ENCODE measurements around the gene N4BP2.

The N4BP2 gene

GRCh38 chr4:40164459-40164858 is 107.8 kb downstream of the N4BP2 start:
- DNase-seq: no peak

DNA sequence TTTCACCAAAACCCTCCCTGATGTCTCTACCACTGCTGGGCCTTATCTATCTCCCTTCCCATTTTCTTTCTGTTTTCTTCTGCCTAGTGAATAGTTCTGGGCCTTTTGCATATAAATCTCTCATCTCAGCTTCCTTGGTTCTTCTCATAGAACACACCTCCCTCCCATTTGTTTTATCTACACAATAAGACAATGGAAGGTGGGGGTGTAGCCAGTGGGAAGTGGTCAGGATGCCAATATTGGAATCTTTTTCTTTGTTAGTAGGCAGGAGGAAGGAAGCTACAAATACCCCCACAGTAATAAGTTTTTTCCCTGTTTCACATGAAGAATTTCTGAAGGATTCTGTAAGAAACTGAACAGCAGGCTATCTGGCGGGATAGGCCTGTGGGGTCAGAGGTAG is 109.3 kb downstream of the N4BP2 start:
- DNase-seq: no peak

DNA sequence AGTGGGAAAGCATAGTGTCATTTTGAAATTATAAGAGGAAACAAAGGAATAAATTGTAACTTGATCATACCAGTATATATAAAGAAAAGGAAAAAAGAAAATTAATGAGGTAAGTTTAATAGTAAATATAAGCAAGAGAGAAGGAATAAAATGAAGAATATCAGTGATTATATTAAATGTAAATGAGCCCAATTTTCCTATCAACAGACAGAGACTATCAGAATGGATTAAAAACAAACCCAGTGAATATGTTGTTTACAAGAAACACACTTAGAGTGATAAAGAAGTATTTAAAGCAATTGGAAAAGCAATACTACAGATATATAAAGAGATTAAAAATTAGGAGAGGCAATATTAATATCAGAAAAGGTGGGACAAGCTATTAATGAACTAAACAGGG is 111.4 kb downstream of the N4BP2 start:
- DNase-seq: no peak

GRCh38 chr4:40170588-40170987 is 113.9 kb downstream of the N4BP2 start:
- no peak for DNase-seq

DNA sequence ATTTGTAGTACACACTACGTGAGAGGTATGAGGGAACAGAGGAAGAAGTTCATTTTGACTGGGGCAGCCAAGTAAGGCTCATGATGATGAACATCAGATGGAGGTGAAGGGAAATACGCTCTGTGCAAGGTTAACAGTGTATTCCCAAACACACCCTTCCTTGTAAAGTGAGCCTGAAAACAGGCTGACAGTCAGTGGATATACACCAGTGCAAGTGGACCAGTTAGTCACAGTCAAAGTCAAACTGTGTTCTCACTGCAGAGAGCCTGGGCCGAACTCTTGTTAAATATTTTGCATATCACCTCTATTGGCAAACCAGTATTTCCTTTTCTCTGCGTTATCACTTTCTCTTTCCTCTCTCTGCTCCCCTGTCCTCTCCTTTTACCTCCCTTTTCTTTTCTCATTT is 116.8 kb downstream of the N4BP2 start:
- DNase-seq: no peak

DNA sequence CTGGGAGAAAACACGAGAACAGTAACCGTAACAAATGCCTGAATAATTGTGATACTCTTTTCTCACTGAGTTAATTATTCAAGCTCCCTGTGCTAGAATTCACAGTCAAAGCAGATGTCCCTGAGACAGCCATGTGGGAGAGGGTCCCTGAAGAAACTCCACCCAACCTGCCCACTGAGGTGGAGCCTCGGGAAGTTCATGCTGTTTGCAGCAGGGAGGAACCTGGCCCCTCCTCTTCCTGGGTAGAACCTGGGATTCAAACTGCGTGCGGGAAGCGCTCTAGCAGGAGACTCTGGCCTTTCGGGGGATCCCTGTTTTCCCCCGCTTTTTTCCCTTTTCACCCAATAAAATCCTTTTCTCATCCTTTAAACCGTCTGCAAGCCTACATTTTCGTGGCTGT is 120.0 kb downstream of the N4BP2 start:
- DNase-seq: no peak

GRCh38 chr4:40177591-40177990 is 120.9 kb downstream of the N4BP2 start:
- no peak for DNase-seq

DNA sequence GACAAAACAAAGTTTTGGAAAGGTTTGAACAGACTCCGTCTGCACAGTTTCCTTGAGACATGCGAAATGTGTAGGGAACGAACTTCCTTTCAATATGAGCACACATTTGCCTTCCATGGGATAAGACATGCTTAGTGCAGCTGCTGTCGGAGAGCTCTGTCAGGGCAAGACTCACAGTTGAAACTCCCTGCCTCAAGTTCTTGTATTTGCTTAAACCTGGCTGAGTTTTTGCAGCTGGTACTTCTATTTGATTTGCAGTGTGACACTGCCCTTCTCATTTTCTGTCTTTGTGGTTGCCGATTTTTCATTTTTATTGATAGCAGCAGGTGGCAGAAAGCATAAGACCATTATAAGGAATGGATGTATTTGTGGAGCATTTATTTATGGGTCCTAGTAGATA is 122.0 kb downstream of the N4BP2 start:
- no peak for DNase-seq

DNA sequence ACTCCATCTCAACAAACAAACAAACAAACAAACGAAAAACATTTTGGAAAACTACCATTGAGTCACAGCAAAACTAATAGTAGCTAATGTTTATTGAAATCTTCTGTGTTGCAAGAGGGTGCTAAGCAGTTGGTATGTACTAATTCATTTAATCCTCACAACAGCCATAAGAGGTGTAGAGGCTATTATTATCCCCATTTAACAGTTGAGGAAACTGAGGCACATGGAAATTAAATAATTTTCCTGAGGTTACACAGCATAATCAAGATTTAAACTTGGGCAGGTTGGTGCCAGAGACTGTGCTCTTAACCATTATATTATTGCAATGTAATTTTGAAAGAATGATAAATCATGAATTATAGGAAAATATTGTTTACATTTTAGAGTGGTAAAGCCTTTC is 122.7 kb downstream of the N4BP2 start:
- no peak for DNase-seq

GRCh38 chr4:40180356-40180755 is 123.7 kb downstream of the N4BP2 start:
- no peak for DNase-seq

- no peak for DNase-seq
These were observed 125.4 kb downstream of the N4BP2 start for GRCh38 chr4:40182001-40182400.

- DNase-seq: no peak
These were observed 126.3 kb downstream of the N4BP2 start for GRCh38 chr4:40182954-40183353.

DNA sequence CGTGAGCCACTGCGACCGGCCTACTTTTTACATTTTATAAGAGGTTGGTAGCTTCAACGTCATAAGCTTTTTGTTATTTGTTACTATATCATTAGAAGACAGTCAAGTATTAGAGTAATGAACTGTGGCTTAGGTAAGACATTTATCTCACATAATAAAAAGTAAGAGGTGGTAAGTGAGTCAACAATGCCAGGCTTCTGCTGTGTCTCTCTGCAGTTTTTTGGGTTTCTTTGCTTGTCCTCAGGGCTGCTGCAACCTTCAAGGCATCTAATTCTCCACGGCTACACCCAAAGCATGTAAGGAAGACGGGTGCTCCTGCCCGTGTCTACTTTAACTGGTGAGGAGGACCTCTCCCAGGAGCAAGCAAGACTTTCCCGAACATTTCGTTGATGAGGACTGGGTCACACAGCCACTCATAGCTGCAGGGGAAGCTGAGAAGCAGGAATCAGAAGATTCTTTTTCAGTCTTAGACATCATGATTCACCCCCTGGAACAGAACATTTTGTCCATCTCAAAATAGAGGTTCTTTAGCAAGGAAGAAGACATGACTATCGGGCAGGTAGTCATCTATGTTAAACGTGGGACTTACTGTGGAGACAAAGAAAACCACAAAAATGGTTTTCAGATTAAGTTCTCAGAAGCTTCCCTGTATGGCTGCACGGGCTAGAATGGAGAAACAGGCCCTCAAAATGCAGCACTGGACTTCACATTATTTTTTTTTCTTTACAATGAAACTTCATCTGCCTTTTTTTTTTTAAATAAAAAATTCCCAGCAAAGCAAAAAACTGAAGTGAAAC is 127.2 kb downstream of the N4BP2 start:
- no peak for DNase-seq

DNA sequence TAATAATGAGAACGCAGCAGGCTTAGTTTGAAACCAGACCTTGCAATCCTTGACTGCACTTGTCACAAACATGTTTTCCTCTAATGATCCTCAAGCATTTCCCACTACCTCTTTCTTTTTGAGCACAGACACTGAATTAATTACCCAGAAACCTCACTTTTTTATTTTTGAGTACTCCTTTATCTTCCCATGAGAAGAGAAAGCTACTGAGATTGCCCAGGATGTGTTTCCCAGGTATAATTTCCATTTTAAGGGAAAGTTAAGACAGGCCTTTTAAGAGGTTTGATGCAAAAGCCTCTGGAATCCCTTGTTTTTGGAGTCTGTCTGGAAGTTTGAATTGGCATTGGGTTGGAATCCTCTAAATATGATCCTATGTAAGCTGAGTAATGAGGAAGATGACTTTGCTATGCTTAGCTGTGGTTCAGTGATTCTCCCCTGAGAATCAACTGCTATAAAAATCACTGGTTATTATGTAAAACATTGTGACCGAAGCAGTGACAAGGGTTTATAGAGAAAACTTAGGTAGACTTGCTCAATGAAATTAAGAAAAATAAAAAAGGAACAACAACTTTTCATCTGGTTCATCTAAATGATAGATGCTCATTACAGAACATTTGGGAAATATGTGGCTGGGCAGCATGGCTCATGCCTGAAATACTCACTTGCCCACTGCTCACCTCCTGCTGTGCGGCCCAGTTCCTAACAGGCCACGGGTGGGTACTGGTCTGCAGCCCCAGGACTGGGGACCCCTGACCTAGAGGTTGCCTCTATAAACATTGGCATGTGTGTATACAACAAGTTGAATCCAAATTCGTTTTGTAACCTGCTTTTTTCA is 129.4 kb downstream of the N4BP2 start:
- DNase-seq: no peak

DNA sequence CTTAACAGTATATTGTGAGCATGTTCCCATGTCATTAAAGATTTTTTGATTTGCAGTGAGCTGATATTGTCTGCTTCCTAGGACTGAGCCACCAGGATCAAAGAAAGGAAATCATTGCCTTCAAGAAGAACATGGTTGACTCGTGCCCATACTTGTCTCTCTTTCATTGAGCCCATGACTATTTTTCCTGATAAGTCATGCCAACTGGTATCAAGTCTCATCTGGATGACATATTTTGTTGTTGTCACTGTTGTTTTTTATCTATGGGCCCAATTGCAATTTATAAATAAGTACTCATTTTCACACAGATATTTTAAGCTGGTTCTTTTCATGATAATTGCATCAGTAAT is 130.0 kb downstream of the N4BP2 start:
- DNase-seq: no peak

GRCh38 chr4:40187386-40187906 is 130.8 kb downstream of the N4BP2 start:
- no peak for DNase-seq

GRCh38 chr4:40190019-40190418 is 133.4 kb downstream of the N4BP2 start:
- no peak for DNase-seq

- no peak for DNase-seq
These were observed 133.8 kb downstream of the N4BP2 start for GRCh38 chr4:40190465-40190864.

DNA sequence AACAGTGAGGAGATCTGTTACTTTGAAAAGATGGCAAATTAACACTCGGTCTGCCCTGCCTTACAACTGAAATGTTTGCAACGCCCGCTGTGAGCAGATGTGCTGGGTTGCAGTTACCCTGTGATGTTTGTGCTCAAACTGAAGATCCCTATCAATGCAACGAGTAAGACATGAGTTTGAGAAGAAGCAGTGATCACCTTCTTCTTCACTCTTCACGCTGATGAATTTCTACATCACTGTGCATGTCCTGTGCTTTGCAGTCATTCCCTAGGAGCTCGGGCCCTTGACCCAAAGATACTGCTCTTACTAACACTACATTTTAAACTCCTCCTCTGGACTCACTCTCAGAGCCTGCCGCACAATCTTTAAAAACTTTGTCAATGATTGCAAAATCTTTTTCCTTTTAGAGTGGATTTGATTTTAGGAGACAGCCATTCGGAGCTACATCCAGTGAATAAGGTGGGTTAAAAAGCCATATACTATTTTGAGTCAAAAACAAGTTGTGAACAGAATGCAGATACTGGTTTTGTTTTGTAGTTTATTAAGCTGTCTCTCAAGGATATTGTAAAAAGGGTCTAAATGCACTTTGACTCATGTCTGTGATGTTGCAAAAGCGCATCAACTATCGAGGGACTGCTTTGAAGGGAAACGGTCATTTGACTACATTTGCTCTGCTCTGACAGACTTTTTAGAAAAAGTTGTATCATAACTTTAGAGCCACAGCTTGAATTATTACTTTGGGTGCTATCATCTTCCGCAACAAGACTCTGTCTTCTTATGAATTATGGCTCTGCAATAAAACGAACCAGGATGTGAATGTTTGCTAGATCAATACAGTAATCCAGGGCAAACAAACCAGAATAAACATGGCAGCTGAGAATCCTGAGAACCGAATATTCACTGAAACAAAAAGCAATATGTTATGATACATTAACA is 134.5 kb downstream of the N4BP2 start:
- no peak for DNase-seq

- DNase-seq: no peak
These were observed 135.7 kb downstream of the N4BP2 start for GRCh38 chr4:40192114-40193015.

DNA sequence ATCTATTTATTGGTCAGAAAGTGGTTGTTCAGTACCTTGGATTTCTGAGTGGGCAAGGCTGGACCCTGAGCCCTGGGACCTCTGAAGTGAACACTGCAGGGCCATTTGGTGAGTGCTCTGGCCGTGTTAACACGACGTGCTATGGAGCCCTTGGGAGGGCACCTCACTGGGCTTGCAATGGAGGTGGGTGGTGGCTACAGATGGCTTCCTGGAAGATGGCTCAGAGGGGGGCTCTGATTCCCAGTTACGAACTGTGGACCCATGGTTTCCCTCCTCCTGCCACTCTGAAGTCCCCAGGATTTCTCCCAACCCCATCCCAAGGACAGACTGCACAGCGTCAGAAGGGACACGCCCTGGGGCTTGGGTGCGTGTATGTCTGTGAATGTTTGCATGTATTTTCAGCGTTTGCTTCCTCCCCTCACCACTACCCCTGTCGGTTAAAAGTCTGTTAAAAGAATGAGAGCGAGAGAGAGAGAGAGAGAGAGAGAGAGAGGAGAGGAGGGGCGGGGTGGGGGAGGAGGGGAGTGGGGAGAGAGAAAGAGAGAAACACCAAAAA is 136.4 kb downstream of the N4BP2 start:
- peak; percentile 55 for DNase-seq

DNA sequence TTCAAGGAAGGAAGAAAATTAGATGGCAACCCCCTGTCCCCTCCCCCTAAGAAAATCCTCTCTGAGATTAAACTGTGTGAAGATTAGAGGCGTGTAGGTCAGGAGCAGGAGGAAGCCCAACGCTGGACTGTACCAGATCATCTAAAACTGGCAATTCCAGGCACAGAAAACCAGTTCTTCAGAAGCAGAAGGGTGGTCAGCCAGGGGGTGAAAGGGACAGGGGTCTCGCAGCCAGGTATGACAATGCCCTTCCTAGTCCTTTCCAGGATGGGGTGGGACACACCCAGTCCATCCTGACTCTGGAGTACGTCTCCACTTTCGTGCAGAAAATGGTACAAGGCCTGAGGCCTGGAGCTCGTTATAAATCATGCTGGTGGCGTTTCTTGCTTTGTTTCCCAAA is 136.9 kb downstream of the N4BP2 start:
- no peak for DNase-seq
